GM19455 (cell line): Measurements from ENCODE around the gene NTF4.
"Not testable (repeated sequence)": the region's sequence is repeated elsewhere in the genome, so short reads cannot be mapped to it uniquely, and the experiment has no call there.

ENCODE experiments used
- ATAC-seq: cut with Tn5 transposase; IDR thresholded peaks from one replicate; pipeline ENCODE4 v1.9.1; 2021; ENCODE audit not compliant: unreplicated experiment

The NTF4 gene

DNA sequence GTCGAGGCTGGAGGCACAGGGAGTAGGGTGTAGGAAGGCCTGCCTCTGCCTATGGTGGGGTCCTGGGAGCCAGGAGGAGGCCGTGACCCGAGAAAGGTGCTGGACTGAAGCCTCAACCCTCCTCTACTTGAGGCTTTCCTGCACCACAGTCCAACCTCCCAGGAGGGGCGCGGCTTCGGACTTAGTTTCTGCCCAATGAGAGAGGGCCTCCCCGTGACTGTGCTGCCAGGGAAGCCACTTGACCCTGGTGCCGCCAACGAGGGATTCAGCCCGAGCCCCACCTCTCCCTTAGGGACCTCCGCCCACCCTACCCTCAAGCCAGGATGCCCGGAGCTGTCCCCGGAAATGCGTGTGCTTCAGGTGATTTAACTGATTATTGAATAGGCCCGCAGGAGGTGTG lies 40.4 kb downstream of the NTF4 start, which contains the start of gene CGB3:
TSS of gene CGB3 (minus strand) at position 101 of the 400 bp plus-strand sequence. CDS start 362 bp downstream, outside the sequence.
- ATAC-seq, result not testable (repeated sequence)

- no peak for ATAC-seq
Measured at GRCh38 chr19:49022116-49022515, 42.5 kb downstream of the NTF4 start.

DNA sequence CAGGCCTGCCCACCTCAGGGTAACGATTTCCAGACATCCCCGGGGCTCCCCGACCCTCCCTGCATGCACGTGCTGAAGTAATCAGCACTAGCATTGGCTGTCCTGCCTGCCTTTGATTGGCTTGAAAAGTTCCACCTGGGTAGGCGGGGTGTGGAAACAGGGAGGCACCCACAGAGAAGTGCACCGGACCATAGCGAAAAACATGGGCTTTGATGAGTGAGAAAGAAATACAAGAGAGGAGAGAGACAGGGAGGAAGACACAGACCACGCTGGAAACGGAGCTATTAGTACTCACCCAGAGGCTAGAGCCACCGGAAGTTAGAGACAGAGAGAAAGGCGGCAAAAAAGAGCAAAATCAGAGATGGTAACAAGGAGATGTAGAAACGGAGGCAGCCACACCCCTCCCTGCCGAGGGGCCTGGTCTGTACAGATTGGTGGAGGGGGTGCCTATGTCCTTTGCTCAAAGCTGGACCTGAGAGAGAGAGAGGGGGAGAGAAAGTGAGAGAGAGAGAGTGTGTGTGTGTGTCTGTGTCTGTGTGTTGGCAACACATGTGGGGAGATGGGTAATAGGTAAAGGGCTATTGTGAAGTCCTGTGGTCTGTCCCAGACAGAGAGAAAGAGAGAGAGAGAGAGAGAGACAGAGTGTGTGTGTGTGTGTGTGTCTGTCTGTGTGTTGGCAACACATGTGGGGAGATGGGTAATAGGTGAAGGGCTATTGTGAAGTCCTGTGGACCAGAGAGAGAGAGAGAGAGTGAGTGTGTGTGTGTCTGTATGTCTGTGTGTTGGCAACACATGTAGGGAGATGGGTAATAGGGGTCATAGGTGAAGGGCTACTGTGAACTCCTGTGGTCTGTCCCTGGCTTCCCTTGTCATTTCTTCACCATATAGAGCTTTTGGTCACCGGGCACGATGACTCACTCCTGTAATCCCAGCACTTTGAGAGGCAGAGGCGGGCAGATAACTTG lies 43.4 kb downstream of the NTF4 start:
- ATAC-seq, result no peak

- no peak for ATAC-seq
Measured at GRCh38 chr19:49020342-49020741, 44.3 kb downstream of the NTF4 start.

- no peak for ATAC-seq
Measured at GRCh38 chr19:49019242-49019932, 45.2 kb downstream of the NTF4 start.

GRCh38 chr19:49018388-49019241 lies 46.0 kb downstream of the NTF4 start:
- not testable (repeated sequence) for ATAC-seq

- no peak for ATAC-seq
Measured at GRCh38 chr19:49017666-49018351, 46.8 kb downstream of the NTF4 start.

- no peak for ATAC-seq
Measured at GRCh38 chr19:49017041-49017665, 47.5 kb downstream of the NTF4 start, which contains the start of gene LHB. Gene LHB, minus strand, starts transcription at chr19:49017091. Its CDS starts 10 bp downstream, at chr19:49017081.

GRCh38 chr19:49016067-49016839 lies 48.4 kb downstream of the NTF4 start:
- ATAC-seq, result no peak

- ATAC-seq, result no peak
Measured at GRCh38 chr19:49014870-49015255, 49.8 kb downstream of the NTF4 start.

DNA sequence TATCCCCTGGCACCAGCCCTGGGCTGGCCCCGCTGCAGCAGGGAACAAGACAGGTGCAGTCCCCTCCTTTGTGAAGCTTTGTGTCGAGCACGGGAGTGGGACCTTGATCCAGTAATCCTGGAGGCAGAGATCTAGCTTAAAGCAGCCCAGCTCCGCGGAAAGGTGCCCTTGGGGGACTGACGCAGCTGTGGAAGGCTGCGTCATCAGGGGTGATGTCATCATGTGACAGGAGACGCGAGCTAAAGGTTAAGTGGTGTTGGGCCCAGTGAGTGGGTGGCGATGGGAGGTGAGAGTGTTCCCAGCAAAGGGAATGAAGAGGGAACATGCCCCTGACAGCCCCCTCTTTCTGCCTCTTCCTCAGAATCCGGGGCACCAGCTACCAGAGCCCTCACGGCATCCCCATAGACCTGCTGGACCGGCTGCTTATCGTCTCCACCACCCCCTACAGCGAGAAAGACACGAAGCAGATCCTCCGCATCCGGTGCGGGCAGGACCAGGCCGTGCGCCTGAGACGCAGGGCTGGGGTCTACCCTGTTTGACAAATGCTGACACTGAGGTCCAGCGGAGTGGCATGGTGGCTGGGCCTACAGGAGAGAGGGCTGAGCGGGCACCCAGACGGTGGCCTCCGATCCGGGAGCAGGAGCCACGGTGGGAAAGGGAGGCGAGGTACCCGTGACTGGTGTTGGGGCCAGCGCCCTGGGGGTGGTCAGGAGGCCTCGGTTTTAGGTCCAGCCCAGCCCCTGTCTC lies 50.3 kb downstream of the NTF4 start:
- ATAC-seq, result no peak

DNA sequence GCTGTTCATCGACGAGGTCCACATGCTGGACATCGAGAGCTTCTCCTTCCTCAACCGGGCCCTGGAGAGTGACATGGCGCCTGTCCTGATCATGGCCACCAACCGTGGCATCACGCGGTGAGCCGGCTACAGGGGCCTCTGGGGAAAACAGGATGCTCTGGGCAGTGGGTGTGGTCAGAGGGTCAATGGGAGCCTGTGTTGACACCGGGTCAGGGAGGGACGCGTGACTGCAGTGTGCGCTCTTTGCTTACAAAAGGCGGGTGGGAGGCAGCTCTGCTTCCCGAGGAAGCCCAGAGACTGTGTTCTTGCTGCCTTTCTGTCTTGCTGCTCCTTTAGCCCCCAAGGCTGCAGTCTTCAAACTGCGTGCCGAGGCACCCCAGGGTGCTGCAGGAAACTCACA lies 53.4 kb downstream of the NTF4 start:
- no peak for ATAC-seq
